ENCODE data around the gene FADS2. TPM values are rescaled to one million over a fixed set of nuclear protein-coding genes. Genes with fewer than 3 reads are reported as not detected.

FADS2 gene
- 13.3 and 14.2 TPM in 2 replicates for total RNA-seq (2014; rRNA removed; shearing (Covaris generic))

GRCh38 chr11:61827571-61828378 is at the start of gene FADS2:
Gene FADS2, plus strand, starts transcription at chr11:61828300. Its CDS starts 91 bp downstream, at chr11:61828391.
- peak; percentile 56 to 59 for DNase-seq
- H3K4me1 ChIP-seq, result no peaks in the 10 kb centered on the region
- no peaks in the 10 kb centered on the region for H3K9me3 ChIP-seq (replicated peaks)
- H3K27ac ChIP-seq, result no peak within 1 kb of the TSS
- H3K36me3 ChIP-seq, result no peaks in the 10 kb centered on the region
- H3K4me3 ChIP-seq, result peak within 1 kb of the TSS; percentile 50
- H3K27me3 ChIP-seq, result no peaks in the 10 kb centered on the region

DNA sequence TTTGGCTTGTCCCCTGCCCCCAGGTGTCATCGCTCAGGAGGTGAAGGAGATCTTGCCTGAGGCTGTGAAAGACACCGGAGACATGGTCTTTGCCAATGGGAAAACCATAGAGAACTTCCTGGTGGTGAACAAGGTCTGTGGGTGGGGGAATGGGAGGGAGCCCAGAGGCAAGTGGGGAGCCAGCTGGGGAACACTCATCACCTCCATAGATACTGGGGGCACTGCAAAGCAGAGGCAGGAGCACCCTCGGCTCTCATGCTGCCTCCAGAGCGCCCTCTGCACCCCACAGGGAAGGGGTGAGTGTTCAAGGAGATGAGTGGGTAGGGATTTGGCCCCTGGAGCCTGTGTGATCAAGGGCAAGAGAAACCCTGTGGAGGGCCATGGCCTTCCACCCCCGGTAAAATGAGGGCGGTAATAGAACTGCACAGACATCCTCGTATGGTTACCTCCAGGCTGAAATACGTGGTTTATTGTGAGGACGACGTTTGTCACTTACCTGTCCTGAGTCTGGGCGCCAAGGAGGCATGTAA is 49.7 kb upstream of the FADS2 start:
- peaks cover 16% of the 10 kb centered on the region for H3K4me1 ChIP-seq
- H3K27ac ChIP-seq, result no peak overlapping the region
- H3K27me3 ChIP-seq, result no peaks in the 10 kb centered on the region
- H3K36me3 ChIP-seq, result no peaks in the 10 kb centered on the region
- no peaks in the 10 kb centered on the region for H3K9me3 ChIP-seq (replicated peaks)
- no peak for DNase-seq
- no peak overlapping the region for H3K4me3 ChIP-seq

GRCh38 chr11:61778920-61779650 is 49.0 kb upstream of the FADS2 start:
- H3K9me3 ChIP-seq (replicated peaks), result no peaks in the 10 kb centered on the region
- peaks cover 23% of the 10 kb centered on the region for H3K4me1 ChIP-seq
- no peak overlapping the region for H3K4me3 ChIP-seq
- no peaks in the 10 kb centered on the region for H3K27me3 ChIP-seq
- no peak overlapping the region for H3K27ac ChIP-seq
- DNase-seq, result no peak
- no peaks in the 10 kb centered on the region for H3K36me3 ChIP-seq

DNA sequence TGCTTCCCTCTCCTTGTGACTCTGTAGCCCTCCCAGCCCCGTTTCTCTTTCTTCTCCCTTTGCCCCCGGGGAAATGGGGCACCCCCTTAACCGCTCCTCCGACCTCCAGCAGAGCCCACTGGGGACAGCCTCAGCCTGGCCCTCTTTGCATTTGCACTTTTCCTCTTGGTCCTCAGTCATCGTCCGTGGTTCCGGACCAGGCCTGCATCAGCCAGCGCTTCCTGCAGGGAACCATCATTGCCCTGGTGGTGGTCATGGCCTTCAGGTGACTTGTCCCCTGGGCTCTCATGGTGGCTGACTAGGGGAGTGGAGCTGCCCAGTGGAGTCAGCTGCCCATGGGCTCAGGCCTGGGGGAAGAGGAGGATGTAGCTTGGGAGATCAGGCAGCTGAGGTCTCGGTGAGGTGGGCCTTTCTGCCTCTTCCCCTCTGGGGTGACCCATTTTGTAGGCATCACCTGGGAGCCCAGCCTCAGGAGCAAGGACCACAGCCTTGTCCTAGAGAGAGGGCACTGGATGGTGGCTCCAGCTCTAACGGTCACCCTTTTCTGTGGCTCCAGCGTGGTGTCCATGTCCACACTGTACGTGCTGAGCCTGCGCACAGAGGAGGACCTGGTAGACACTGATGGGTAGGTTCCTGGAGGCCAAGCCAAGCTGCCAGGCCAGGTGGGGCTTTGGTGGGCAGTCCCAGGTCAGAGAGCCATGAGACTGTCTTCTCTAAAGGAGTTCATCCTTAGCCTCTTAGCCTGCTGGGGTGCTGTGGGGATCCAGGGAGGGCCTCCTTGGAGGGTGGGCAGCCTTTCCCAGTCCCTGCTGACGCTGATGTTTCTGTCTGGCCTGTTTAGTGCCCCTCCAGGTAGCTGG is 48.2 kb upstream of the FADS2 start:
- Histone ChIP-seq H3K4me1 (peaks cover 31% of the 10 kb centered on the region), H3K36me3 (no peaks in the 10 kb centered on the region), H3K27ac (no peak overlapping the region), H3K9me3 (replicated peaks) (no peaks in the 10 kb centered on the region), H3K4me3 (no peak overlapping the region), H3K27me3 (no peaks in the 10 kb centered on the region)
- DNase-seq, result no peak

GRCh38 chr11:61780581-61781162 is 47.4 kb upstream of the FADS2 start:
- Histone ChIP-seq H3K36me3 (no peaks in the 10 kb centered on the region), H3K27ac (no peak overlapping the region), H3K27me3 (no peaks in the 10 kb centered on the region), H3K4me3 (no peak overlapping the region), H3K9me3 (replicated peaks) (no peaks in the 10 kb centered on the region), H3K4me1 (peaks cover 33% of the 10 kb centered on the region)
- DNase-seq, result no peak

GRCh38 chr11:61781585-61781984 is 46.5 kb upstream of the FADS2 start:
- Histone ChIP-seq H3K36me3 (no peaks in the 10 kb centered on the region), H3K27me3 (no peaks in the 10 kb centered on the region), H3K4me3 (no peak overlapping the region), H3K4me1 (peaks cover 33% of the 10 kb centered on the region), H3K9me3 (replicated peaks) (no peaks in the 10 kb centered on the region), H3K27ac (no peak overlapping the region)
- no peak for DNase-seq

- no peaks in the 10 kb centered on the region for H3K27me3 ChIP-seq
- H3K36me3 ChIP-seq, result no peaks in the 10 kb centered on the region
- H3K27ac ChIP-seq, result no peak overlapping the region
- H3K4me3 ChIP-seq, result no peak overlapping the region
- peak in 1 of 2 experiments; percentile 34 for DNase-seq
- peaks cover 33% of the 10 kb centered on the region for H3K4me1 ChIP-seq
- H3K9me3 ChIP-seq (replicated peaks), result no peaks in the 10 kb centered on the region
These were observed 45.8 kb upstream of the FADS2 start for GRCh38 chr11:61782299-61782698.

DNA sequence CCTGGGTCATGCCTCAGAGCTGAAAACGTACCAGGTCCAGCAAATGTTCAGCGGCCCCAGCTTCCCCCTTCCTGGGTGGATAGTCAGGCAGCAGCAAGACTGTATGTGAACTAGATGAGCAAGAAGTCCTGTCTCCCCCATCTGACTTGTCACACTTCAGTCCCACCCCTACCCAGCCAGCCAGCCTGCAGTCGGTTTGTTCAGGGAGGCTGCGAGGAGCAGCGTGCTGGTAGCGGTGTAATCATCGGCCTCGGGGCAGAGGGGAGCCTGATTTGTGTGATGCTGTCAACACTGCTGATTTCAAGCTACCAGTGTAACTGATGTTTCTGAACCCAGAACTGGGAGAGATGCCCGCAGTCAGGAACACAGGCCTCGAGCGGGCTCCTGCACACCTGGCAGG is 45.3 kb upstream of the FADS2 start:
- Histone ChIP-seq H3K4me3 (no peak overlapping the region), H3K4me1 (peaks cover 33% of the 10 kb centered on the region), H3K27me3 (no peaks in the 10 kb centered on the region), H3K36me3 (no peaks in the 10 kb centered on the region), H3K9me3 (replicated peaks) (no peaks in the 10 kb centered on the region), H3K27ac (no peak overlapping the region)
- no peak for DNase-seq

DNA sequence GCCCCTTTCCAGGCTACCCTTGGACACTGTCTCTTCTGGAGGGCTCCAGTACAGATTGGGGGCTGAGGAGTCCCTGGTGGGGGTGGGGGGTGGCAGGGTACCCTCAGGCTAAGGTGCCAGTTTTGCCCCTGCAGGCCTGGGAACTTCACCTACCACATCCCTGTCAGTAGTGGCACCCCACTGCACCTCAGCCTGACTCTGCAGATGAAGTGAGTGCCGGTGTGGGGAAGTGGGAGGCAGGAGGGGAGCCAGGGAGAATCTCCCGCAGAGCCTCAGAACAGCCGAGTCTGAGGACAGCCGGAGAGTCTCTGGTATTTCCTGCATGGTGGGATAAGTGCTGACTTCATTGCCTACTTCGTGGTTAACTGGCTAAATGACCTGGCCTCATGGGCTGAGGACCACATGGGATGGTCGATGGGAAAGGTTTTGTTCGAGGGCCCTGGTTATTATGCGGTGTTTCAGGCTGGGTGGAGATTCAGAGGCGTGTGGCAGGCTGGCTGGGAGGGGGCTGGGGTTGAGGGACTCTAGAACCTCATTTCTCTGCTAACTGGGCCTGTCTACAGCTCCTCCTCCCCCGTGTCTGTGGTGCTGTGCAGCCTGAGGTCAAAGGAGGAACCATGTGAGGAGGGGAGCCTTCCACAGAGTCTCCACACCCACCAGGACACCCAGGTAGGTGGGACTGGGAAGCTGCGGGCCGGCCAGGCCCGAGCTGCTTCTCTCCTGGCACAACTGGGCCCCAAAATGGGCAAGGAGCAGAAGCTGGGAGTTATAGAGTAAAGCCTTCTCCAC is 44.2 kb upstream of the FADS2 start:
- H3K27ac ChIP-seq, result peak overlapping the region; percentile 82

DNA sequence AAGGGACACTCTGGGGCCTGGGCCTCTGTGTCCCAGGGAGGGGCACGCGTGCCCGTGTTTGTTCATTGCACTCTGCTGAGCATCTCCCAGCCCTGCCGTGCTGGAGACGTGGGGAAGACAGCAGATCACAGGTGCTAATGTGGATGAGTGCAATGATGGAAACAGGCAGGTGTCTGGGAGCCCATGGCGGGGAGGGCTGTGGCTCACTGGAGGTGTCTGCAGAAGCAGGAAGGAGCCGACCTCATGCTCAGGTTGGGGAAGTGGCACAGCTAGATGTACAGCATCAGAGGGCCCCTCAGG is 43.6 kb upstream of the FADS2 start:
- Histone ChIP-seq H3K9me3 (replicated peaks) (no peaks in the 10 kb centered on the region), H3K4me3 (no peak overlapping the region), H3K27me3 (no peaks in the 10 kb centered on the region), H3K36me3 (no peaks in the 10 kb centered on the region), H3K27ac (peak overlapping the region; percentile 82), H3K4me1 (peaks cover 33% of the 10 kb centered on the region)
- peak; percentile 70 to 78 for DNase-seq

More for the DNA sequence above, 44.2 kb upstream of the FADS2 start:
- peak; percentile 48 to 55 for DNase-seq
- Histone ChIP-seq H3K36me3 (no peaks in the 10 kb centered on the region), H3K9me3 (replicated peaks) (no peaks in the 10 kb centered on the region), H3K4me1 (peaks cover 33% of the 10 kb centered on the region), H3K4me3 (no peak overlapping the region), H3K27me3 (no peaks in the 10 kb centered on the region)

DNA sequence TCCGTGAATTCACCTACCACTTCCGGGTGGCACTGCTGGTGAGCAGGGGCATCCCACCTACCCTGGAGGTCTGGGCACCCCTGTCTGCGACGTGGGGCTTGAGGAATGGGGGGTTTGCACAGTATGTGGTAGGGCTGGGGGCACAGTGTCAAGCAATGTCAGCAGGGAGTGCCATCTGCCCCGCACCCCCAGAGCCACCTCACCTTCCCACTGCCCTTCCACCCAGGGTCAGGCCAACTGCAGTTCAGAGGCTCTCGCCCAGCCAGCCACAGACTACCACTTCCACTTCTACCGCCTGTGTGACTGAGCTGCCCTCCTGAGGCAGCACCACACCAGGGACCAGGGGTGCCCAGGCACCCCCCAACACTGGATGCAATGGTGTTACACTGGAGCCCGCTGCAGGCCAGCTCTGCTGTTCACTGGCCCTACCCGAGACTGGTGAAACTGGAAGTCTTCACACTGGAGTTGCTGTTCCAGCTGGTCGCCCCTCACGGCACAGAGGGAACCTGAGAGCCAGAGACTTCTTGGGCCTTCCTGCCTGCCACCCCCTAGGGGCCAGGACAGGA is 42.2 kb upstream of the FADS2 start:
- no peaks in the 10 kb centered on the region; the same call in 1 of the 2 replicates for H3K36me3 ChIP-seq
- DNase-seq, result no peak
- no peaks in the 10 kb centered on the region for H3K27me3 ChIP-seq

DNA sequence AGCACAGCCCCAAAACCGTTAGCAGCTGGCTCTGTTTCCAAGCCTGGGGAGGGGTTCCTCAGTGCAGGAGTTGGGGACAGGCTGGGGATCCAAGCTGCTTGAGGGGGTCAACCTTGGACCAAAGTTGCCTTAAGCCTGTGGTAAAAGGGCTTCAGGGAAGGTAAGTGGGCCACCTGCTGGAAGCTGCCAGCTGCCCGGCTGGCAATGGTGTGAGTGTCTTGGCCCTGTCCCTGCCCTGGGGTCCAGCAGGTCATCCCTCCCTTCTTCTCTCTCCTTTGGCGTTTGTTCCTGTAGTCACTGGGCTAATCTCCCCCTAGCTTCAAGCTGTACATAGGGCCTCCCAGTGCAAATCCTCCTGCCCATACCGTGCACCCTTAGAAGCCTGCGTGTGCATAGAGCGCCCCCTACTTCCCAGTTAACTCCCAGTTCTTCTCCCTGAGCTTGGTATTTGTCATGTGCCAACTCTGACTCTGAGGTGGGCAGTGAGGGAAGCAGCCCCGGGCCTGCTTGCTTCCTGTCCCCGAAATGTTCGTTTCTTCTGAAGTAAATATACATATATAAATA is 40.1 kb upstream of the FADS2 start:
- H3K4me1 ChIP-seq, result peaks cover 17% of the 10 kb centered on the region
- H3K27me3 ChIP-seq, result no peaks in the 10 kb centered on the region
- H3K36me3 ChIP-seq, result no peaks in the 10 kb centered on the region; the same call in 1 of the 2 replicates
- no peak overlapping the region for H3K27ac ChIP-seq
- no peaks in the 10 kb centered on the region for H3K9me3 ChIP-seq (replicated peaks)
- H3K4me3 ChIP-seq, result no peak overlapping the region
- peak; percentile 34 to 57 for DNase-seq

More for the DNA sequence above, 42.2 kb upstream of the FADS2 start:
- no peaks in the 10 kb centered on the region for H3K9me3 ChIP-seq (replicated peaks)
- no peak overlapping the region for H3K27ac ChIP-seq
- peaks cover 33% of the 10 kb centered on the region for H3K4me1 ChIP-seq
- no peak overlapping the region for H3K4me3 ChIP-seq

GRCh38 chr11:61791737-61792309 is 36.3 kb upstream of the FADS2 start:
- peak; percentile 79 to 86 for DNase-seq
- 0 out of 2 replicates have a peak, but pooled peaks cover 3% of the 10 kb centered on the region for H3K4me1 ChIP-seq
- peak overlapping the region; percentile 99 for H3K27ac ChIP-seq
- H3K27me3 ChIP-seq, result no peaks in the 10 kb centered on the region
- H3K36me3 ChIP-seq, result peaks cover 16% of the 10 kb centered on the region
- H3K9me3 ChIP-seq (replicated peaks), result no peaks in the 10 kb centered on the region
- H3K4me3 ChIP-seq, result peak overlapping the region; percentile 91

Measured in SJCRH30 (cell line).